Heart right ventricle (tissue), 16 donors: ENCODE results near the gene MOGAT1. TPM values are rescaled to one million over a fixed set of nuclear protein-coding genes. Genes with fewer than 3 reads are reported as not detected.
A peak's percentile ranks its signal among the peaks of the same experiment; 100 is the strongest.

Source experiments
- ATAC-seq, 8 donors: fragments of 200-7000 bp; cut with Tn5 transposase; one replicate each; pipeline ENCODE4 v1.9.1; 2020; ENCODE audit warnings: mild to moderate bottlenecking in 8 of 8, moderate library complexity in 8 of 8, moderate number of reproducible peaks in 1 of 8
- DNase-seq, 2 donors: peaks; one replicate each; pipeline ENCODE4 v3.0.0-alpha.2; 2020
- H3K27ac ChIP-seq, 10 donors: fragments of 200-600 bp; sonication (generic) in 2 of 10; one replicate each; pipeline versions ENCODE4 v1.5.0 to v1.8.0; 2020 to 2022; ENCODE audit warnings: mild to moderate bottlenecking in 3 of 10
- H3K27me3 ChIP-seq, 7 donors: fragments of 200-600 bp; one replicate each; pipeline ENCODE4 v1.8.0; 2021 to 2022; ENCODE audit warnings: mild to moderate bottlenecking in 2 of 7
- H3K36me3 ChIP-seq, 9 donors: fragments of 200-600 bp; sonication (generic) in 1 of 9; one replicate each; pipeline versions ENCODE4 v1.5.0 to v1.8.0; 2020 to 2022; ENCODE audit warnings: mild to moderate bottlenecking in 2 of 9
- H3K4me1 ChIP-seq, 9 donors: fragments of 200-600 bp; sonication (generic) in 1 of 9; one replicate each; pipeline versions ENCODE4 v1.5.0 to v1.8.0; 2020 to 2022; ENCODE audit warnings: mild to moderate bottlenecking in 4 of 9
- H3K4me3 ChIP-seq, 10 donors: fragments of 200-600 bp; sonication (generic) in 2 of 10; one replicate each; pipeline versions ENCODE4 v1.5.0 to v1.8.0; 2020 to 2022; ENCODE audit warnings: mild to moderate bottlenecking in 7 of 10, moderate library complexity in 2 of 10
- H3K9me3 ChIP-seq, 11 donors: fragments of 200-600 bp in 10 of 11; sonication (generic) in 2 of 11; one replicate each; pipeline versions ENCODE4 v1.5.0 to v1.8.0; 2013 to 2022; ENCODE audit warnings: mild to moderate bottlenecking in 2 of 11, control low read depth in 1 of 11, moderate library complexity in 1 of 11
- CTCF ChIP-seq, 9 donors: fragments of 200-600 bp; sonication (generic) in 2 of 9; IDR thresholded peaks; one replicate each; pipeline versions ENCODE4 v1.5.0 to v1.8.0; 2021 to 2022; ENCODE audit warnings: antibody characterized with exemption in 9 of 9, mild to moderate bottlenecking in 5 of 9, moderate library complexity in 1 of 9
- WGBS, 2 donors: extraction: QIAGEN DNeasy Blood & Tissue Kit; methylation state at CpG; one replicate each; pipeline ENCODE4 v1.1.7; 2013; ENCODE audit warnings: inconsistent platforms in 1 of 2; 5-methylcytosine and 5-hydroxymethylcytosine counted together
- intact Hi-C, 10 donors: fragments of 100-400 bp; cut with DNase I; formaldehyde crosslinking; loops; one replicate each; pipeline versions ENCODE4 v1.11.1 to v1.14.2; 2022
- polyA plus RNA-seq, 2 donors: library from polyadenylated mRNA; stranded (reverse); fragments of 200-250 nt; gene quantifications; one replicate each; pipeline ENCODE4 v1.2.3, GENCODE V29; 2013
- total RNA-seq, 10 donors: library from RNA; stranded (reverse); fragmentation: NEBNext Ultra II Directional in 3 of 10; extraction: Animal tissue kit (Norgen Biotek cat#: 25700) in 3 of 10; gene quantifications; one replicate each; pipeline versions ENCODE4 v1.2.1 to v1.2.4, GENCODE V29; 2021 to 2023
- donor health status: Arrhythmogenic right ventricular cardiomyopathy.
- donor health status: ischemic (EF 13 %, LVEDD 7.1; RV severe dilation, severe dysfunction).
- donor health status: healthy with polysubstance abuse.
- donor health status: DM: no; HTN: yes; CAD: no.
- donor health status: DM: no; HTN: no; CAD: no.
- donor health status: ischemic (EF 25% LVEDD 6.9; RV normal size, moderate dysfunction).
- donor health status: ischemic (EF 25% LVEDD 5.7; RV mildly dilated, moderate dysfunction).
- donor health status: healthy.
- donor health status: DM: yes; HTN: yes; CAD: no.
- donor health status: Ischemic cardiomyopathy.
- donor health status: ischemic (EF 35%, LVEDD 5.7; RV mildly dilated, moderate dysfunction).
- donor health status: nonischemic (EF 11% LVEDD 7.7; RV severe dilation, severe dysfunction).
- donor health status: DM: yes; HTN: yes; CAD: no.
- donor health status: PGD.
- donor health status: ischemic (EF 29% LVEDD 5.4; RV normal size, mild dysfunction).
- donor health status: nonischemic (EF 23%, LVEDD 6.1; RV moderate dilation, normal function).

The MOGAT1 gene
- total and polyA plus RNA-seq, 12 donors: 0.07 to 0.93 (median 0.56) TPM; not detected in 3

GRCh38 chr2:222670191-222671038, 1.0 kb upstream of the MOGAT1 start:
- Histone ChIP-seq H3K36me3 (no peaks in the 10 kb centered on the region), H3K27me3 (peaks cover 0 to 48% (median 10%) of the 10 kb centered on the region in 7 donors), H3K27ac (no peak overlapping the region), H3K9me3 (no peaks in the 10 kb centered on the region), H3K4me3 (no peak overlapping the region), H3K4me1 (peaks cover 0 to 25% (median 8%) of the 10 kb centered on the region in 9 donors)
- no peak for TF ChIP-seq CTCF (IDR thresholded peaks at IDR 0.05)
- 74 to 82% methylated on average over 9 of the region's 9 CpGs for WGBS, 2 donors
- DNase-seq (no peak), ATAC-seq (no peak)
- intact Hi-C loops: no loop called here

DNA sequence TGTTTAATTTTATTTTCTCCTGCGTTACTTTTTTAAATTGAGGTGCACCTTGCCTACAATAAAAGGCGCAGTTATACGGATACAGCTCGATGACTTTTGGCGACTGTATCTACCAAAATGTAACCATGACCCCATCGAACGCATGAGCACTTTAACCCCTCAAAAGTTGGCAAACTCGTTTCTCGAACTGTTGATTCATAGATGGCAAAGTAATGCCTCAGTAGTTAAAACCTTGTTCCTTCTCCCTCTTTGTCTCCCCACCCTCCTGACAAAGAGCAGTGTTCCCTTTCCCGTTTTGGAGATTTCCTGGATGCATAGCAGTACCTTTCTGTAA, 577 bp downstream of the MOGAT1 start:
- no peak for DNase-seq
- WGBS, 2 donors: 16 to 18% methylated on average over 10 of the region's 10 CpGs
- Histone ChIP-seq H3K27me3 (peaks cover 0 to 48% (median 10%) of the 10 kb centered on the region in 7 donors), H3K4me1 (peaks cover 0 to 25% (median 8%) of the 10 kb centered on the region in 9 donors), H3K36me3 (no peaks in the 10 kb centered on the region), H3K9me3 (no peaks in the 10 kb centered on the region), H3K4me3 (peak overlapping the region in 9 of 10 donors; percentile 36 to 67 (median 56)), H3K27ac (peak overlapping the region in 4 of 10 donors; percentile 13 to 50 (median 37))
- ATAC-seq: no peak
- no peak for TF ChIP-seq CTCF (IDR thresholded peaks at IDR 0.05)
- intact Hi-C loops: no loop called here

DNA sequence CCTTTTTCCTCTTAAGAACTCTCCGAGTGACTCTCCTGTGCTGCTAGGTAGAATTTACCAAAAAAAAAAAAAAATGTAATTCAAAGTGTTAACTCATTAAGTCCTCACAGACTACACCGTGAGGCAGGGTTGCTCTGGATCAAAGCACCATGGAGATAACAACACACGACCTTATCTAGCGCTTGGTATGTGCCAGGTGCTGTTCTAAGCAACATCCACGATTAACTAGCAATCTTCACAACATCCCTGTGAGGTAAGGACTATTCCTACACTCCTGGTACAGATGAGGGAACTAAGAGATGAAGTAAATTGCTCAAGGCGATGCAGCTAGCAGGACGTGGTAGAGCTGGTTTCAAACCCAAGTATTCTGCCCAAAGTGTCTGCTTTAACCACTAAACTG, 1.8 kb downstream of the MOGAT1 start:
- WGBS, 2 donors: 59 to 62% methylated on average over 7 of the region's 7 CpGs
- Histone ChIP-seq H3K27ac (no peak overlapping the region), H3K4me3 (no peak overlapping the region), H3K27me3 (peaks cover 0 to 59% (median 10%) of the 10 kb centered on the region in 7 donors), H3K4me1 (peaks cover 0 to 21% (median 8%) of the 10 kb centered on the region in 9 donors), H3K36me3 (no peaks in the 10 kb centered on the region), H3K9me3 (no peaks in the 10 kb centered on the region)
- ATAC-seq (no peak), DNase-seq (no peak)
- TF ChIP-seq CTCF (IDR thresholded peaks at IDR 0.05): no peak
- intact Hi-C loops: no loop called here

GRCh38 chr2:222673883-222674282, 2.4 kb downstream of the MOGAT1 start:
- WGBS, 2 donors: 85 to 89% methylated on average over 5 of the region's 5 CpGs

More at GRCh38 chr2:222673883-222674282, 2.4 kb downstream of the MOGAT1 start:
- no peak overlapping the region for H3K27ac ChIP-seq
- no peaks in the 10 kb centered on the region for H3K36me3 ChIP-seq
- H3K4me1 ChIP-seq: peaks cover 0 to 15% (median 8%) of the 10 kb centered on the region in 9 donors
- TF ChIP-seq CTCF (IDR thresholded peaks at IDR 0.05): no peak
- intact Hi-C loops: no loop called here
- H3K9me3 ChIP-seq: no peaks in the 10 kb centered on the region
- no peak for DNase-seq
- no peak overlapping the region for H3K4me3 ChIP-seq
- no peak for ATAC-seq
- peaks cover 0 to 65% (median 14%) of the 10 kb centered on the region in 7 donors for H3K27me3 ChIP-seq
